ENCODE results near the gene ALDH8A1.

GRCh38 chr6:134891633-134892032 lies 58.3 kb downstream of the ALDH8A1 start:
- TF ChIP-seq CTCF (IDR thresholded peaks at IDR 0.05) (no peak), POLR2AphosphoS5 (IDR thresholded peaks at IDR 0.05) (no peak), POLR2A (IDR thresholded peaks at IDR 0.05) (no peak)
